Sciatic nerve (tissue), 1 donor: ENCODE data around the gene ZNF81. TPM values are rescaled to one million over a fixed set of nuclear protein-coding genes. Genes with fewer than 3 reads are reported as not detected.

Source experiments
- total RNA-seq: library from RNA; stranded (reverse); fragmentation: NEBNext Ultra II Directional; extraction: Animal tissue kit (Norgen Biotek cat#: 25700); gene quantifications from one replicate; pipeline ENCODE4 v1.2.1, GENCODE V29; 2021
- donor health status: DM: no; HTN: no; CAD: no.

ZNF81 gene
- total RNA-seq, 1 donor from 2014 or later = 9.3 TPM

Other genes with a start within 250 kb of the ZNF81 start
- 2.9 TPM for gene SYN1, start 217.0 kb upstream of the ZNF81 start, total RNA-seq
- 7.3 TPM for gene CFP, start 207.0 kb upstream of the ZNF81 start, total RNA-seq
- gene ELK1, start 186.3 kb upstream of the ZNF81 start, total RNA-seq = 24.1 TPM
- gene UXT, start 177.7 kb upstream of the ZNF81 start, total RNA-seq = 65.3 TPM
- 8.8 TPM for gene ZNF182, start 167.1 kb downstream of the ZNF81 start, total RNA-seq
- not detected for gene SPACA5, start 170.1 kb downstream of the ZNF81 start, total RNA-seq
- 5.4 TPM for gene ZNF630, start 234.7 kb downstream of the ZNF81 start, total RNA-seq